Endothelial cell of umbilical vein (primary cell): Measurements from ENCODE around the gene GPR162.

Source experiments
- EZH2 ChIP-seq: IDR thresholded peaks from 2 replicates; pipeline ENCODE4 v1.6.1; 2012; ENCODE audit warnings: borderline replicate concordance, low read depth, mild to moderate bottlenecking, moderate library complexity, low read length, inconsistent platforms; ENCODE audit not compliant: severe bottlenecking
- MYC ChIP-seq: IDR thresholded peaks from one replicate; pipeline ENCODE4 v1.6.1; 2011; ENCODE audit warnings: mild to moderate bottlenecking, low read depth, low read length
- POLR2A ChIP-seq: IDR thresholded peaks from 2 replicates; pipeline ENCODE4 v1.6.1; 2012; ENCODE audit warnings: low read depth, mild to moderate bottlenecking, control low read depth, low read length
- POLR2AphosphoS5 ChIP-seq: IDR thresholded peaks from 2 replicates; pipeline ENCODE4 v1.6.1; 2012; ENCODE audit warnings: low read depth, mild to moderate bottlenecking, control low read depth, low read length, moderate library complexity; ENCODE audit not compliant: insufficient read depth
- TF ChIP-seq, protein P1 (sequence below), 2 donors: IDR thresholded peaks; 1 replicate in 1 of 2; 2 replicates in 1 of 2; pipeline ENCODE4 v1.5.1; 2011; ENCODE audit warnings: low read length in 2 of 2, mild to moderate bottlenecking in 2 of 2, moderate library complexity in 2 of 2, control low read depth in 1 of 2, inconsistent platforms in 1 of 2, low read depth in 1 of 2; ENCODE audit not compliant: insufficient read depth in 1 of 2; ENCODE audit errors: extremely low read depth in 1 of 2
- TF ChIP-seq, protein P2 (sequence below): IDR thresholded peaks from 2 replicates; pipeline ENCODE4 v1.6.1; 2011; ENCODE audit not compliant: insufficient read depth, insufficient read length

DNA sequence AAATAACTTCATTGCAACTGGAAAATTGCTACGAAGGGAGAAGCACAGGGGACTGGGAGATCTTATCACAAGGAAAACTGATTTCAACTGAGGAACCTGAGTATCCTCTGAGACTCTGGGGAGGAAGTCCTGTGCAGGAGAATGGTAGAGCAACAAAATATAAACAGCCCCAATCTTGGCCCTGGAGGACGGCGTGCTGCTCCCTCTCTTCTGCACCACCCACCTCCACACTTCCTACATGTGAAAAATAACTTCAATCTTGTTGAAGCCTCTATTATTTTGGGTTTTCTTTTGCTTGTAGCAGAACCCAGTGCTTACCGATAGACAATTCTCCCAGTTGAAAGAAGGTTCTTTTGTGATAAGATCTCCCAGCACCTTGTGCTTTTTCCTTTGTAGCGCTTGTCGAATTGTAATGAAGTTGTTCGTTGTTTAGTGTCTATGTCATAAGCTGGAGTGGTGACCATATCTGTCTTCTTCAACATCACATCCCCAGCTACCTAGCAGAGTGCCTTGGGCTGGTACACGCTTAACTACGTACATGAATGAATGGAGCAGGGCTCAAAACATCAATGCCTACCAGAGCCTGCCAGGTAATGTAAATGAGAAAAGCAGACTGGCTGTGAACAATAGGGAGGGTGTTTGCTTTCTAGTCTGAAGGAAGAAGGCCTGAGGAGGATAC lies 35.1 kb upstream of the GPR162 start:
- TF ChIP-seq EZH2 (no peak), POLR2AphosphoS5 (no peak), POLR2A (no peak), MYC (no peak)
- TF ChIP-seq, protein P1, sequence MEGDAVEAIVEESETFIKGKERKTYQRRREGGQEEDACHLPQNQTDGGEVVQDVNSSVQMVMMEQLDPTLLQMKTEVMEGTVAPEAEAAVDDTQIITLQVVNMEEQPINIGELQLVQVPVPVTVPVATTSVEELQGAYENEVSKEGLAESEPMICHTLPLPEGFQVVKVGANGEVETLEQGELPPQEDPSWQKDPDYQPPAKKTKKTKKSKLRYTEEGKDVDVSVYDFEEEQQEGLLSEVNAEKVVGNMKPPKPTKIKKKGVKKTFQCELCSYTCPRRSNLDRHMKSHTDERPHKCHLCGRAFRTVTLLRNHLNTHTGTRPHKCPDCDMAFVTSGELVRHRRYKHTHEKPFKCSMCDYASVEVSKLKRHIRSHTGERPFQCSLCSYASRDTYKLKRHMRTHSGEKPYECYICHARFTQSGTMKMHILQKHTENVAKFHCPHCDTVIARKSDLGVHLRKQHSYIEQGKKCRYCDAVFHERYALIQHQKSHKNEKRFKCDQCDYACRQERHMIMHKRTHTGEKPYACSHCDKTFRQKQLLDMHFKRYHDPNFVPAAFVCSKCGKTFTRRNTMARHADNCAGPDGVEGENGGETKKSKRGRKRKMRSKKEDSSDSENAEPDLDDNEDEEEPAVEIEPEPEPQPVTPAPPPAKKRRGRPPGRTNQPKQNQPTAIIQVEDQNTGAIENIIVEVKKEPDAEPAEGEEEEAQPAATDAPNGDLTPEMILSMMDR (IDR thresholded peaks at IDR 0.05; ENCODE audit: extremely low read depth in 1 of 2, insufficient read depth in 1 of 2, low read depth in 1 of 2, low read length in 2 of 2), result no peak
- TF ChIP-seq, protein P2, sequence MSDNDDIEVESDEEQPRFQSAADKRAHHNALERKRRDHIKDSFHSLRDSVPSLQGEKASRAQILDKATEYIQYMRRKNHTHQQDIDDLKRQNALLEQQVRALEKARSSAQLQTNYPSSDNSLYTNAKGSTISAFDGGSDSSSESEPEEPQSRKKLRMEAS, result no peak
